Measurements from ENCODE around the gene NUP214.
"Not testable (repeated sequence)": the region's sequence is repeated elsewhere in the genome, so short reads cannot be mapped to it uniquely, and the experiment has no call there.

The NUP214 gene

GRCh38 chr9:131187957-131188356 lies 62.6 kb downstream of the NUP214 start:
- TF ChIP-seq CTCF (IDR thresholded peaks at IDR 0.05; ENCODE audit: extremely low read depth, missing control alignments) = no peak
- peak; percentile 26 for DNase-seq (ENCODE audit: low spot score)

- no peak for DNase-seq (ENCODE audit: low spot score)
- no peak for TF ChIP-seq CTCF (IDR thresholded peaks at IDR 0.05; ENCODE audit: extremely low read depth, missing control alignments)
These were observed 63.6 kb downstream of the NUP214 start for GRCh38 chr9:131188976-131189375.

- TF ChIP-seq CTCF (IDR thresholded peaks at IDR 0.05; ENCODE audit: extremely low read depth, missing control alignments) = no peak
- no peak for DNase-seq (ENCODE audit: low spot score)
These were observed 64.8 kb downstream of the NUP214 start for GRCh38 chr9:131190191-131190590.

- DNase-seq (ENCODE audit: low spot score) = not testable (repeated sequence)
These were observed 65.6 kb downstream of the NUP214 start for GRCh38 chr9:131191032-131191431.

- no peak for DNase-seq (ENCODE audit: low spot score)
- no peak for TF ChIP-seq CTCF (IDR thresholded peaks at IDR 0.05; ENCODE audit: extremely low read depth, missing control alignments)
These were observed 66.5 kb downstream of the NUP214 start for GRCh38 chr9:131191857-131192256.

GRCh38 chr9:131193051-131193450 lies 67.7 kb downstream of the NUP214 start:
- no peak for TF ChIP-seq CTCF (IDR thresholded peaks at IDR 0.05; ENCODE audit: extremely low read depth, missing control alignments)
- no peak for DNase-seq (ENCODE audit: low spot score)

GRCh38 chr9:131194762-131195161 lies 69.4 kb downstream of the NUP214 start:
- no peak for DNase-seq (ENCODE audit: low spot score)
- TF ChIP-seq CTCF (IDR thresholded peaks at IDR 0.05; ENCODE audit: extremely low read depth, missing control alignments) = no peak

- no peak for TF ChIP-seq CTCF (IDR thresholded peaks at IDR 0.05; ENCODE audit: extremely low read depth, missing control alignments)
- no peak for DNase-seq (ENCODE audit: low spot score)
These were observed 72.0 kb downstream of the NUP214 start for GRCh38 chr9:131197160-131197911.
